ENCODE measurements around the gene SH3RF2. TPM values are rescaled to one million over a fixed set of nuclear protein-coding genes. Genes with fewer than 3 reads are reported as not detected.

SH3RF2 gene
- total RNA-seq (2016; rRNA removed; fragmentation: Illumina TruSeq; extraction: Trizol) (3.1 and 3.7 TPM in 2 replicates), polyA plus RNA-seq (2011; rRNA removed) (2.6 and 2.8 TPM in 2 replicates), polyA minus RNA-seq (2011; rRNA and poly(A)+ RNA removed; ENCODE audit: low replicate concordance) (4.5 and 13.0 TPM in 2 replicates), Bru-seq, nascent RNA (percentile 72 among the genes with signal in this experiment), BruChase-seq, experiment 1, labeled RNA remaining after a 6-hour chase (percentile 60 among the genes with signal in this experiment), BruChase-seq, experiment 2, labeled RNA remaining after a 2-hour chase (percentile 62 among the genes with signal in this experiment)
- total RNA-seq (2016; cell fraction: cytosol; rRNA removed; fragmentation: Illumina TruSeq; extraction: Trizol; ENCODE audit: low read depth) = 2.1 and 2.2 TPM in 2 replicates
- 2.6 and 3.8 TPM in 2 replicates for total RNA-seq (2016; cell fraction: insoluble cytoplasmic fraction; rRNA removed; fragmentation: Illumina TruSeq; extraction: Trizol)
- 2.4 and 3.8 TPM in 2 replicates for total RNA-seq (2016; cell fraction: membrane; rRNA removed; fragmentation: Illumina TruSeq; extraction: Trizol)
- 7.9 and 8.9 TPM in 2 replicates for total RNA-seq (2016; cell fraction: nucleus; rRNA removed; fragmentation: Illumina TruSeq; extraction: Trizol)
- 1.7 and 2.1 TPM in 2 replicates for polyA plus RNA-seq (2011; cell fraction: cytosol; rRNA removed)
- 4.9 and 6.9 TPM in 2 replicates for polyA plus RNA-seq (2011; cell fraction: nucleus; rRNA removed)
- 1.7 and 2.5 TPM in 2 replicates for polyA plus RNA-seq (2012)
- 0.76 and 1.0 TPM in 2 replicates for polyA plus RNA-seq (2016; cell fraction: cytosol; fragmentation: Illumina TruSeq; extraction: Trizol; ENCODE audit: low read depth)
- polyA plus RNA-seq (2016; cell fraction: insoluble cytoplasmic fraction; fragmentation: Illumina TruSeq; extraction: Trizol; ENCODE audit: low read depth) = 2.7 and 3.7 TPM in 2 replicates
- polyA plus RNA-seq (2016; cell fraction: membrane; fragmentation: Illumina TruSeq; extraction: Trizol; ENCODE audit: low read depth) = 1.4 and 1.7 TPM in 2 replicates
- 11.0 and 12.4 TPM in 2 replicates for polyA plus RNA-seq (2016; cell fraction: nucleus; fragmentation: Illumina TruSeq; extraction: Trizol; ENCODE audit: insufficient read depth, low read depth)
- 2.0 and 2.5 TPM in 2 replicates for polyA minus RNA-seq (2011; cell fraction: cytosol; rRNA and poly(A)+ RNA removed)
- 8.4 and 9.1 TPM in 2 replicates for polyA minus RNA-seq (2011; cell fraction: nucleus; rRNA and poly(A)+ RNA removed)
- long read RNA-seq, experiment 1, partial matches to known transcripts = 1 of 6 reads
- long read RNA-seq, experiment 1, other reads (novel, unspliced or antisense) = 2 of 6 reads
- long read RNA-seq, experiment 2, full-length matches to known transcripts = 1 of 8 reads
- long read RNA-seq, experiment 2, partial matches to known transcripts = 2 of 8 reads
- long read RNA-seq, experiment 2, other reads (novel, unspliced or antisense) = 5 of 8 reads

GRCh38 chr5:145936401-145937131 lies at the start of gene SH3RF2:
Gene SH3RF2 (plus strand): TSS chr5:145936578. CDS start chr5:145937929, 1,351 bp downstream.
- Histone ChIP-seq H3K27me3 (ENCODE audit: control insufficient read depth in 1 of 2, insufficient read depth in 2 of 2, low read length in 2 of 2) (no peaks in the 10 kb centered on the region), H3K4me2 (ENCODE audit: low read depth, low read length) (peak within 1 kb of the TSS; percentile 85), H3K4me1 (ENCODE audit: insufficient read depth, low read length) (peaks cover 65% of the 10 kb centered on the region), H2AFZ (ENCODE audit: low read length) (peak within 1 kb of the TSS; percentile 77), H3K4me3 (replicated peaks in 1 of 3; ENCODE audit: insufficient read depth in 1 of 3, low read depth in 2 of 3, low read length in 3 of 3) (peak within 1 kb of the TSS; percentile 57 to 76 (median 67)), H3K36me3 (replicated peaks in 1 of 2; ENCODE audit: control insufficient read depth in 1 of 2, insufficient read depth in 2 of 2, low read length in 2 of 2) (no peaks in the 10 kb centered on the region), H3K9ac (ENCODE audit: insufficient read depth, low read depth, low read length) (peak within 1 kb of the TSS; percentile 57), H3K27ac (ENCODE audit: extremely low read length, insufficient read depth, low read length) (peak within 1 kb of the TSS; percentile 51), H3K9me3 (ENCODE audit: low read length) (no peaks in the 10 kb centered on the region), H3K79me2 (ENCODE audit: insufficient read depth, low read length) (no peaks in the 10 kb centered on the region), H4K20me1 (ENCODE audit: insufficient read depth, low read length) (no peaks in the 10 kb centered on the region)
- ChIA-PET POLR2A (interaction anchor here (0.8 to 4.0 kb wide), 6 partner anchors 9 to 101 kb away, joined by 3 to 27 read pairs (median 6); partner anchors contain the start of gene PRELID2), CTCF (ENCODE audit: low intra/inter-chr PET ratio, low total read pairs) (no interaction called here)
- WGBS (ENCODE audit: low lambda C conversion rate) = 2% methylated on average over 13 of the region's 28 CpGs
- intact Hi-C loops (cut with micrococcal nuclease; ENCODE audit: unreplicated experiment) = loop anchor here (2.0 to 5.0 kb wide), 5 partner anchors 32 to 112 kb away; partner anchors contain the start of gene PRELID2
- FAIRE-seq (peak; percentile 72), ATAC-seq (peak; percentile 86), DNase-seq (ENCODE audit: low spot score) (peak; percentile 67)
- in situ Hi-C loops (cut with HindIII; ENCODE audit: extremely low pct_ligation_motif_present, low pct_unique_long_range_greater_than_20kb) = loop anchor here (5.0 kb wide), 1 partner anchor 46 kb away; no protein-coding TSS in a partner anchor
- BruUV-seq (replicated peaks) = TSS peak; percentile 63
- TF ChIP-seq ZNF17 (CRISPR knock-in tag; IDR thresholded peaks at IDR 0.05) (no peak), NCOA2 (CRISPR knock-in tag; IDR thresholded peaks at IDR 0.05) (no peak; the same call in 1 of the 2 replicates), ZHX1 (CRISPR knock-in tag; IDR thresholded peaks at IDR 0.05; ENCODE audit: low read depth) (no peak), BCLAF1 (IDR thresholded peaks at IDR 0.05) (no peak), ZNF770 (CRISPR knock-in tag; IDR thresholded peaks at IDR 0.05) (no peak), PAF1 (CRISPR knock-in tag; IDR thresholded peaks at IDR 0.05) (no peak), YY1 (IDR thresholded peaks at IDR 0.05; ENCODE audit: insufficient read depth, insufficient replicate concordance, low read depth, low read length) (peak; percentile 87), ZNF317 (CRISPR knock-in tag; IDR thresholded peaks at IDR 0.05) (0 out of 2 replicates have a peak, but pooled peaks have one; percentile 50), RARA (CRISPR knock-in tag; IDR thresholded peaks at IDR 0.05) (no peak)
